ENCODE data around the gene SLC25A13. TPM values are rescaled to one million over a fixed set of nuclear protein-coding genes. Genes with fewer than 3 reads are reported as not detected.
A peak's percentile ranks its signal among the peaks of the same experiment; 100 is the strongest.

SLC25A13 gene
- total RNA-seq, 1 experiment from 2014 or later, result 19.5 TPM

GRCh38 chr7:96303105-96303685 lies 18.7 kb downstream of the SLC25A13 start:
- no TSS peak for BruUV-seq (replicated peaks)
- CTCF ChIA-PET, result no interaction called here
- H3K27ac ChIP-seq (ENCODE audit: low read length), result peak overlapping the region; percentile 97
- peak overlapping the region; percentile 6; the same call in 1 of the 2 replicates for H3K4me3 ChIP-seq (ENCODE audit: low read length)
- peaks cover 4% of the 10 kb centered on the region for H3F3A ChIP-seq (ENCODE audit: low read length, unreplicated experiment)
- POLR2A ChIA-PET (ENCODE audit: unreplicated experiment), result interaction anchor here (0.5 to 0.6 kb wide), 2 partner anchors 10 to 16 kb away, joined by 4 to 5 read pairs; no protein-coding TSS in a partner anchor
- ATAC-seq (peak; percentile 65), DNase-seq (peak; percentile 62)
- H3K9me2 ChIP-seq (replicated peaks; ENCODE audit: low read length), result no peaks in the 10 kb centered on the region
- intact Hi-C loops (cut with micrococcal nuclease), result loop anchor here (5.0 kb wide), 2 partner anchors 86 to 226 kb away; no protein-coding TSS in a partner anchor
- H3K79me2 ChIP-seq (ENCODE audit: low read length), result peaks cover 72% of the 10 kb centered on the region
- 0 out of 2 replicates have a peak, but pooled peaks cover 5% of the 10 kb centered on the region for H4K20me1 ChIP-seq (ENCODE audit: low read length)
- H3K9me3 ChIP-seq (ENCODE audit: low read length), result no peaks in the 10 kb centered on the region
- no peaks in the 10 kb centered on the region for H3K36me3 ChIP-seq (ENCODE audit: low read depth, low read length)
- peak overlapping the region; percentile 69 for H3K4me2 ChIP-seq (ENCODE audit: low read length)
- H3K9ac ChIP-seq (ENCODE audit: low read length), result peak overlapping the region; percentile 77
- H3K27me3 ChIP-seq (ENCODE audit: low read length), result no peaks in the 10 kb centered on the region
- H3K4me1 ChIP-seq (ENCODE audit: insufficient read depth, low read length), result peaks cover 40% of the 10 kb centered on the region
- no peak for TF ChIP-seq CTCF (conservative IDR thresholded peaks at IDR 0.05; ENCODE audit: low read depth, low read length)
- no peak for TF ChIP-seq EZH2 (IDR thresholded peaks at IDR 0.05; ENCODE audit: low read length, unreplicated experiment)
- no peak for TF ChIP-seq EZH2phosphoT487 (IDR thresholded peaks at IDR 0.05; ENCODE audit: borderline replicate concordance, low read length)
- no peak overlapping the region for H2AFZ ChIP-seq (ENCODE audit: low read length)

GRCh38 chr7:96300986-96301385 lies 20.9 kb downstream of the SLC25A13 start:
- H3K79me2 ChIP-seq (ENCODE audit: low read length), result peaks cover 58% of the 10 kb centered on the region
- intact Hi-C loops (cut with micrococcal nuclease), result loop anchor here (5.0 kb wide), 2 partner anchors 84 to 224 kb away; no protein-coding TSS in a partner anchor
- POLR2A ChIA-PET (ENCODE audit: unreplicated experiment), result no interaction called here
- no peaks in the 10 kb centered on the region for H3K9me3 ChIP-seq (ENCODE audit: low read length)
- H3K36me3 ChIP-seq (ENCODE audit: low read depth, low read length), result 0 out of 2 replicates have a peak, but pooled peaks cover 3% of the 10 kb centered on the region
- ATAC-seq (no peak), DNase-seq (no peak)
- CTCF ChIA-PET, result interaction anchor here (0.6 kb wide), 1 partner anchor 225 kb away, joined by 15 read pairs; no protein-coding TSS in a partner anchor
- no peak for TF ChIP-seq EZH2 (IDR thresholded peaks at IDR 0.05; ENCODE audit: low read length, unreplicated experiment)
- no peak for TF ChIP-seq CTCF (conservative IDR thresholded peaks at IDR 0.05; ENCODE audit: low read depth, low read length)
- TF ChIP-seq EZH2phosphoT487 (IDR thresholded peaks at IDR 0.05; ENCODE audit: borderline replicate concordance, low read length), result no peak
- no peak overlapping the region for H3K9ac ChIP-seq (ENCODE audit: low read length)
- H2AFZ ChIP-seq (ENCODE audit: low read length), result no peak overlapping the region
- H3K4me2 ChIP-seq (ENCODE audit: low read length), result no peak overlapping the region
- no peaks in the 10 kb centered on the region for H3K27me3 ChIP-seq (ENCODE audit: low read length)
- no TSS peak for BruUV-seq (replicated peaks)
- peaks cover 4% of the 10 kb centered on the region for H3F3A ChIP-seq (ENCODE audit: low read length, unreplicated experiment)
- H3K4me3 ChIP-seq (ENCODE audit: low read length), result no peak overlapping the region
- H3K27ac ChIP-seq (ENCODE audit: low read length), result no peak overlapping the region
- H4K20me1 ChIP-seq (ENCODE audit: low read length), result 0 out of 2 replicates have a peak, but pooled peaks cover 3% of the 10 kb centered on the region
- peaks cover 39% of the 10 kb centered on the region for H3K4me1 ChIP-seq (ENCODE audit: insufficient read depth, low read length)
- H3K9me2 ChIP-seq (replicated peaks; ENCODE audit: low read length), result no peaks in the 10 kb centered on the region

GRCh38 chr7:96300502-96300901 lies 21.4 kb downstream of the SLC25A13 start:
- H3K4me3 ChIP-seq (ENCODE audit: low read length), result no peak overlapping the region
- H3K4me2 ChIP-seq (ENCODE audit: low read length), result no peak overlapping the region
- H3K27ac ChIP-seq (ENCODE audit: low read length), result no peak overlapping the region
- ChIA-PET POLR2A (ENCODE audit: unreplicated experiment) (no interaction called here), CTCF (no interaction called here)
- peaks cover 34% of the 10 kb centered on the region for H3K4me1 ChIP-seq (ENCODE audit: insufficient read depth, low read length)
- no peaks in the 10 kb centered on the region for H3K9me2 ChIP-seq (replicated peaks; ENCODE audit: low read length)
- H3K27me3 ChIP-seq (ENCODE audit: low read length), result no peaks in the 10 kb centered on the region
- H3K9me3 ChIP-seq (ENCODE audit: low read length), result no peaks in the 10 kb centered on the region
- no peak for ATAC-seq
- TF ChIP-seq CTCF (conservative IDR thresholded peaks at IDR 0.05; ENCODE audit: low read depth, low read length) (no peak), EZH2 (IDR thresholded peaks at IDR 0.05; ENCODE audit: low read length, unreplicated experiment) (no peak), EZH2phosphoT487 (IDR thresholded peaks at IDR 0.05; ENCODE audit: borderline replicate concordance, low read length) (no peak)
- no peak overlapping the region for H2AFZ ChIP-seq (ENCODE audit: low read length)
- no peak overlapping the region for H3K9ac ChIP-seq (ENCODE audit: low read length)
- intact Hi-C loops (cut with micrococcal nuclease), result loop anchor here (5.0 kb wide), 2 partner anchors 83 to 223 kb away; no protein-coding TSS in a partner anchor
- H3F3A ChIP-seq (ENCODE audit: low read length, unreplicated experiment), result peaks cover 4% of the 10 kb centered on the region
- no peak for DNase-seq
- BruUV-seq (replicated peaks), result no TSS peak
- H4K20me1 ChIP-seq (ENCODE audit: low read length), result no peaks in the 10 kb centered on the region
- 0 out of 2 replicates have a peak, but pooled peaks cover 5% of the 10 kb centered on the region for H3K36me3 ChIP-seq (ENCODE audit: low read depth, low read length)
- peaks cover 53% of the 10 kb centered on the region for H3K79me2 ChIP-seq (ENCODE audit: low read length)
